ENCODE measurements around the gene TAS2R41. TPM values are rescaled to one million over a fixed set of nuclear protein-coding genes. Genes with fewer than 3 reads are reported as not detected.

Gene TAS2R41
- total and polyA plus RNA-seq, 2 of the 4 experiments (the other 2 are of a cell fraction) = not detected

- H3K27ac ChIP-seq (ENCODE audit: insufficient read depth, low read length) = no peak overlapping the region
- ChIA-PET POLR2A (ENCODE audit: unreplicated experiment) (no interaction called here), CTCF (no interaction called here)
- no peak overlapping the region for H2BK5ac ChIP-seq (ENCODE audit: low read depth, low read length, poor library complexity, severe bottlenecking)
- no CpG with 5 or more reads among the region's 2 CpGs for WGBS, 2 experiments (ENCODE audit: extremely low coverage in 2 of 2, insufficient read length in 1 of 2)
- no TSS peak for BruUV-seq (replicated peaks)
- no peaks in the 10 kb centered on the region for H3K9me1 ChIP-seq (ENCODE audit: insufficient read depth, low read length)
- H2BK120ac ChIP-seq (ENCODE audit: low read depth, low read length) = no peak overlapping the region
- no peak overlapping the region for H3K23ac ChIP-seq (ENCODE audit: low read depth, low read length)
- no peaks in the 10 kb centered on the region for H3K36me3 ChIP-seq (ENCODE audit: control insufficient read depth, insufficient read depth, low read length)
- H2AK9ac ChIP-seq (replicated peaks; ENCODE audit: low read depth, low read length, poor library complexity) = no peak overlapping the region
- no peaks in the 10 kb centered on the region for H3K27me3 ChIP-seq (ENCODE audit: control insufficient read depth, insufficient read depth, low read length)
- H3K4ac ChIP-seq (ENCODE audit: low read depth, low read length) = no peak overlapping the region
- no peak overlapping the region for H4K5ac ChIP-seq (ENCODE audit: low read depth, low read length)
- H3K4me2 ChIP-seq (ENCODE audit: low read depth, low read length) = no peak overlapping the region
- H3K9ac ChIP-seq (ENCODE audit: low read depth, low read length) = no peak overlapping the region
- H4K91ac ChIP-seq (ENCODE audit: insufficient read depth, low read depth, low read length) = no peak overlapping the region
- in situ Hi-C loops (cut with MboI; ENCODE audit: low sequenced_read_pairs) = no loop called here
- no peak overlapping the region for H2BK20ac ChIP-seq (ENCODE audit: low read depth, low read length)
- DNase-seq (peak; percentile 90), ATAC-seq (ENCODE audit: low read depth) (peak; percentile 67)
- H3K18ac ChIP-seq (ENCODE audit: low read depth, low read length) = no peak overlapping the region
- no peak overlapping the region for H4K8ac ChIP-seq (ENCODE audit: low read depth in 2 of 2, low read length in 2 of 2)
- dilution Hi-C loops (cut with HindIII; ENCODE audit: low sequenced_read_pairs, unreplicated experiment) = no loop called here
- no peak overlapping the region for H3K14ac ChIP-seq (replicated peaks; ENCODE audit: low read depth, low read length)
- H4K20me1 ChIP-seq (ENCODE audit: insufficient read depth, low read length) = no peaks in the 10 kb centered on the region
- H3K4me3 ChIP-seq (ENCODE audit: insufficient read depth, low read depth, low read length) = no peak overlapping the region
- H2AK5ac ChIP-seq (ENCODE audit: low read depth, low read length) = no peak overlapping the region
- H2BK15ac ChIP-seq (ENCODE audit: low read depth, low read length) = no peak overlapping the region
- intact Hi-C loops (cut with micrococcal nuclease) = loop anchor here (5.0 kb wide), 1 partner anchor 100 kb away; no protein-coding TSS in a partner anchor
- H3K9me3 ChIP-seq (ENCODE audit: control insufficient read depth, insufficient read depth, low read length) = no peaks in the 10 kb centered on the region
- H3K79me1 ChIP-seq (ENCODE audit: low read depth in 1 of 2, low read length in 2 of 2) = no peaks in the 10 kb centered on the region
- TF ChIP-seq ELK1 (IDR thresholded peaks at IDR 0.05; ENCODE audit: borderline replicate concordance, low read depth, low read length) = no peak
- peak; percentile 9; the same call in 1 of the 2 replicates for TF ChIP-seq NFE2L2 (IDR thresholded peaks at IDR 0.05; ENCODE audit: low read depth, low read length)
- no peak for TF ChIP-seq POLR2A (IDR thresholded peaks at IDR 0.05; ENCODE audit: low read depth, low read length)
- no peak; the same call in 1 of the 2 replicates for TF ChIP-seq BHLHE40 (IDR thresholded peaks at IDR 0.05; ENCODE audit: low read depth, low read length)
- TF ChIP-seq MXI1 (IDR thresholded peaks at IDR 0.05; ENCODE audit: borderline replicate concordance, low read depth, low read length) = no peak
- peak; percentile 81 for TF ChIP-seq FOS (IDR thresholded peaks at IDR 0.05; ENCODE audit: low read depth, low read length)
- no peak for TF ChIP-seq USF2 (IDR thresholded peaks at IDR 0.05; ENCODE audit: low read depth, low read length)
- no peak for TF ChIP-seq CHD1 (IDR thresholded peaks at IDR 0.05; ENCODE audit: low read depth, low read length)
- peak; percentile 67; the same call in 1 of the 2 replicates for TF ChIP-seq CEBPB (IDR thresholded peaks at IDR 0.05; ENCODE audit: low read depth, low read length)
- TF ChIP-seq RAD21 (IDR thresholded peaks at IDR 0.05; ENCODE audit: low read length) = no peak
- TF ChIP-seq MAZ (IDR thresholded peaks at IDR 0.05; ENCODE audit: borderline replicate concordance, low read depth, low read length) = no peak
- TF ChIP-seq RCOR1 (IDR thresholded peaks at IDR 0.05; ENCODE audit: insufficient replicate concordance, low read length) = no peak
- no peak for TF ChIP-seq SMC3 (IDR thresholded peaks at IDR 0.05; ENCODE audit: low read depth, low read length)
- TF ChIP-seq MAFK (IDR thresholded peaks at IDR 0.05; ENCODE audit: low read depth, low read length) = no peak
- no peak for TF ChIP-seq RFX5 (IDR thresholded peaks at IDR 0.05; ENCODE audit: low read depth, low read length)
- no peak for TF ChIP-seq CTCF (conservative IDR thresholded peaks at IDR 0.05; ENCODE audit: low read depth, low read length)
- no peak overlapping the region for H3K56ac ChIP-seq (ENCODE audit: extremely low read depth, insufficient read depth, low read length)
- H2AFZ ChIP-seq (replicated peaks; ENCODE audit: low read length, poor library complexity) = no peak overlapping the region
- H3K4me1 ChIP-seq (ENCODE audit: control insufficient read depth, insufficient read depth, low read length) = peaks cover 5% of the 10 kb centered on the region
Observed at GRCh38 chr7:143492043-143492471, 14.4 kb downstream of the TAS2R41 start.

Data from IMR-90 (cell line).